ENCODE results near the gene SDSL. TPM values are rescaled to one million over a fixed set of nuclear protein-coding genes. Genes with fewer than 3 reads are reported as not detected.

Gene SDSL
- total RNA-seq, 1 donor from 2014 or later: 10.7 TPM

DNA sequence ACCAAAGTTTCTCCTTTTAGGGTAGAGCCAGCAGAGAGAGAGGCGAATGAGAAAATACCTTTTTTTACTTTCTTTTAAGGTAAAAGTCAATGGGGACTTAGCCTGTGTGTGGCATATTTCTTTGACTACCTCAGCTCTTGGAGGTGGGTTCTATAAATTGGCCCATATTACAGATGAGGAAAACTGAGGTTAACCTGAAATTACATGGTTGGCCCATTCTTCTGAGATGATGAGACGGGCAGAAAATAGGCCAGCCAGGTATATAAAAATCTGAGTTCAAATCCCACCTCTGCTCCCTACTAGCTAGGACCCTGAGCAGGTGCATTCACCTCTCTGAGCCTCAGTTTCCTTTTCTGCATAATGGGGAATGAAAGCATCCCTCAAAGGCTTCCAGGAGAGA lies 27.1 kb downstream of the SDSL start:
- H3K36me3 ChIP-seq: no peaks in the 10 kb centered on the region
- no peak overlapping the region for H3K4me3 ChIP-seq
- H3K27ac ChIP-seq: no peak overlapping the region
- peaks cover 4% of the 10 kb centered on the region for H3K27me3 ChIP-seq
- TF ChIP-seq, protein P1, sequence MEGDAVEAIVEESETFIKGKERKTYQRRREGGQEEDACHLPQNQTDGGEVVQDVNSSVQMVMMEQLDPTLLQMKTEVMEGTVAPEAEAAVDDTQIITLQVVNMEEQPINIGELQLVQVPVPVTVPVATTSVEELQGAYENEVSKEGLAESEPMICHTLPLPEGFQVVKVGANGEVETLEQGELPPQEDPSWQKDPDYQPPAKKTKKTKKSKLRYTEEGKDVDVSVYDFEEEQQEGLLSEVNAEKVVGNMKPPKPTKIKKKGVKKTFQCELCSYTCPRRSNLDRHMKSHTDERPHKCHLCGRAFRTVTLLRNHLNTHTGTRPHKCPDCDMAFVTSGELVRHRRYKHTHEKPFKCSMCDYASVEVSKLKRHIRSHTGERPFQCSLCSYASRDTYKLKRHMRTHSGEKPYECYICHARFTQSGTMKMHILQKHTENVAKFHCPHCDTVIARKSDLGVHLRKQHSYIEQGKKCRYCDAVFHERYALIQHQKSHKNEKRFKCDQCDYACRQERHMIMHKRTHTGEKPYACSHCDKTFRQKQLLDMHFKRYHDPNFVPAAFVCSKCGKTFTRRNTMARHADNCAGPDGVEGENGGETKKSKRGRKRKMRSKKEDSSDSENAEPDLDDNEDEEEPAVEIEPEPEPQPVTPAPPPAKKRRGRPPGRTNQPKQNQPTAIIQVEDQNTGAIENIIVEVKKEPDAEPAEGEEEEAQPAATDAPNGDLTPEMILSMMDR (IDR thresholded peaks at IDR 0.05): no peak
- ATAC-seq: no peak
- DNase-seq: no peak
- intact Hi-C loops (cut with DNase I): no loop called here
- no peaks in the 10 kb centered on the region for H3K4me1 ChIP-seq
- no peaks in the 10 kb centered on the region for H3K9me3 ChIP-seq

DNA sequence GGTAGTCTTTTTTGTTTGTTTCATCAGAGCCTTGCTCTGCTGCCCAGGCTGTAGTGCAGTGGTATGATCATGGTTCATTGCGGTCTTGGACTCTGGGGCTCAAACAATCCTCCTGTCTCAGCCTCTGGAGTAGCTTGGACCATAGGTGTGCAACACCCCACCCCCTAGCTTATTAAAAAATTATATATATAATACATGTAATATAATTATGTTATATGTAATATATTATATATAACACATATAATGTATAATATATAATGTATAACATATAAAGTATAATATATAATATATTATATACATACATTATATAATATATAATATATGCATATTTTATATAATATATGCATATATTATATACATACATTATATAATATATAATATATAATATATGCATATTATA lies 27.7 kb downstream of the SDSL start:
- H3K27me3 ChIP-seq: peaks cover 4% of the 10 kb centered on the region
- H3K4me3 ChIP-seq: no peak overlapping the region
- TF ChIP-seq, protein P1 (IDR thresholded peaks at IDR 0.05): no peak
- H3K27ac ChIP-seq: no peak overlapping the region
- no peaks in the 10 kb centered on the region for H3K9me3 ChIP-seq
- H3K36me3 ChIP-seq: no peaks in the 10 kb centered on the region
- no peak for ATAC-seq
- DNase-seq: no peak
- H3K4me1 ChIP-seq: no peaks in the 10 kb centered on the region
- intact Hi-C loops (cut with DNase I): no loop called here

DNA sequence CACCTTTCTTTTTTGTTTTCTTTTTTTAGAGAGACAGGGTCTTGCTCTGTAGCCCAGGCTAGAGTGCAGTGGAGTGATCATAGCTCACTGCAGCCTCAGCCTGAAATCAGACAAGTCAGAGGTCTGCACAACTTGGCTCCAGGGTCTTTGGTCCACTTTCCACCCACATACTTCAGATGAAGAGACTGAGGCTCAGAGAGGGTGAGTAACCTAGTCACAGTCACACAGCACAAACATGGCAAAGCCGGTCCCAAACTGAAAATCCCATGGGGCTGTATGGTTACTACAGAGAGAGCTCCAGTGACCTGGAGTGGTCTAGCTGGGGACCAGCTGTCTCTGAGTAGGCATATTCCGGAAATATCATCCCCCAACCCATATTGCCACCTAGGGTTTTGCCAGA lies 30.3 kb downstream of the SDSL start:
- intact Hi-C loops (cut with DNase I): no loop called here
- ATAC-seq (no peak), DNase-seq (no peak)
- Histone ChIP-seq H3K36me3 (no peaks in the 10 kb centered on the region), H3K4me1 (no peaks in the 10 kb centered on the region), H3K27me3 (peaks cover 6% of the 10 kb centered on the region), H3K4me3 (no peak overlapping the region), H3K27ac (no peak overlapping the region), H3K9me3 (no peaks in the 10 kb centered on the region)
- TF ChIP-seq, protein P1 (IDR thresholded peaks at IDR 0.05): no peak

DNA sequence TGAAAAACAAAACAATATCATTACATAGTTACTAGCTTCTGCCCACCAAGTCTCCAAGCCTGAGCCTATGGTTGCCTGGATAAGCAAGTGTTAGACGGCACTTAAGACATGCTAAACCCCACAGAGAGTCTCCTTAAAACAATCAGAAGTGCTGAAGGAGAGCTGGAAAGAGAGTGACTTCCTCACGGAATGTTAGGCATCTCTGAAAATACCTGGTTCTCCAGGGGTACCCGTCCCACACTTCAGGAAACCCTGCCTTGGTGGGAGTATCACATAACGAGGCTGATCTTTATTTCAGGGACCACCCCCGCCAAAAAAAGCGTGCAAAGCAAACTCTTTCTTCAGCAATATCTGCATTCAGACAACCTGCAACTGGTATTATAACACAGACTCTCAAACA lies 31.1 kb downstream of the SDSL start:
- H3K4me1 ChIP-seq: no peaks in the 10 kb centered on the region
- no peak overlapping the region for H3K4me3 ChIP-seq
- no peak overlapping the region for H3K27ac ChIP-seq
- no peaks in the 10 kb centered on the region for H3K9me3 ChIP-seq
- TF ChIP-seq, protein P1 (IDR thresholded peaks at IDR 0.05): no peak
- intact Hi-C loops (cut with DNase I): no loop called here
- peaks cover 15% of the 10 kb centered on the region for H3K27me3 ChIP-seq
- DNase-seq (no peak), ATAC-seq (no peak)
- no peaks in the 10 kb centered on the region for H3K36me3 ChIP-seq

DNA sequence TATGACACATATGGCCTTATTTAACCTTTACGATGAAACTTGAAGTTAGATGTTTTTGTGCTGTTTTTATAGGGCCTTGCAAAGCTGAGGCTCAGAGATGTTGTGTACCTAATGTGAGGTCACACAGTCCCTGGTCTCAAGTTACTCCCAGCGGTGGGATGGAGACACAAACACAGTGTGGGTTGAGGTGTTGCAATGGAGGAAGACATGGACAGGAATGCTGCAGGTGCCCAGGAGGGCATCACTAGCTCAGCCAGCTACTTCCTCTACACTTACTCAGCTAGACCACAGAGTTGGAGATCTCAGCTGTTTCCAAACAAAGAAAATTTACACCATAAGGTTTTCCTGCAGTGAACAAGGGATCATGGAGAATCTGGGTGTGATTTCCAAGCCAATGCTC lies 34.0 kb downstream of the SDSL start:
- DNase-seq (no peak), ATAC-seq (no peak)
- intact Hi-C loops (cut with DNase I): no loop called here
- no peaks in the 10 kb centered on the region for H3K4me1 ChIP-seq
- peaks cover 34% of the 10 kb centered on the region for H3K27me3 ChIP-seq
- TF ChIP-seq, protein P1 (IDR thresholded peaks at IDR 0.05): no peak
- H3K27ac ChIP-seq: no peak overlapping the region
- H3K4me3 ChIP-seq: no peak overlapping the region
- H3K9me3 ChIP-seq: no peaks in the 10 kb centered on the region
- H3K36me3 ChIP-seq: no peaks in the 10 kb centered on the region

DNA sequence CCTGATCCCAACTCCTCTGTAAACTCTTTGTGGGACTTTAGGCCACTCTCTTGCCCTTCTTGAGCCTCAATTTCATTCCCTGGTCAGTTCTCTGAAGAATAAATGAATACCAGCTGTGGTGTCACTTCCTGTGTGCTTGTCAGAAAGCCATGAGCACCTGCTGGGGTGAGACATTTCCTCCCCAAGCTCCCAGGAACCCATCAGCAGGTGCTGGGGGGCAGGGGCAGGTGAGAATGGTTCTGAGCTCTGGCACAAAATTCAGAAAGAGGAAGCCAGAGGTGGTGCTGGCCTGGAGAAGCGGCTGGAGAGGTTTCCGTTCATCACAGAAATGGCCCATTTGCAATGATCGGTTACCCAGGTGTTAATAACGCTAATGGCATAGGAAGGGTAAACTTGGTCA lies 34.6 kb downstream of the SDSL start:
- no peak overlapping the region for H3K27ac ChIP-seq
- TF ChIP-seq, protein P1 (IDR thresholded peaks at IDR 0.05): no peak
- DNase-seq (no peak), ATAC-seq (no peak)
- H3K4me3 ChIP-seq: no peak overlapping the region
- no peaks in the 10 kb centered on the region for H3K9me3 ChIP-seq
- no peaks in the 10 kb centered on the region for H3K36me3 ChIP-seq
- H3K27me3 ChIP-seq: peaks cover 39% of the 10 kb centered on the region
- H3K4me1 ChIP-seq: no peaks in the 10 kb centered on the region
- intact Hi-C loops (cut with DNase I): no loop called here

Measured in upper lobe of right lung (tissue), 1 donor.